AG04449 (cell line): ENCODE results near the gene FAM20C.

Source experiments
- CTCF ChIA-PET: fragments of 350-600 bp; formaldehyde crosslinking; extraction: SDS; loops from one replicate; lab custom pipeline; 2021; ENCODE audit warnings: antibody characterized with exemption; lab: Yijun Ruan, JAX
- POLR2A ChIA-PET: fragments of 400-600, 350-600 bp; formaldehyde crosslinking; extraction: SDS; loops from one replicate; lab custom pipeline; 2020; ENCODE audit warnings: antibody characterized with exemption, inconsistent platforms; lab: Yijun Ruan, JAX
- DNase-seq: peaks from one replicate; pipeline ENCODE4 v3.0.0-alpha.2; 2010; ENCODE audit warnings: low read depth, low spot score
- H3K4me3 ChIP-seq: 2 replicates; pipeline ENCODE4 v1.5.1; 2011; ENCODE audit warnings: low read depth, mild to moderate bottlenecking, control low read depth, low read length
- CTCF ChIP-seq: IDR thresholded peaks from one replicate; pipeline ENCODE4 v1.5.1; 2011; ENCODE audit warnings: mild to moderate bottlenecking, moderate library complexity, low read length, control low read depth, inconsistent platforms; ENCODE audit not compliant: insufficient read depth; ENCODE audit errors: missing control alignments

Gene FAM20C

GRCh38 chr7:269721-270120, 77.3 kb downstream of the FAM20C start:
- CTCF ChIA-PET: interaction anchor here (1.4 kb wide), 1 partner anchor 52 kb away, joined by 5 read pairs; no protein-coding TSS in a partner anchor

DNA sequence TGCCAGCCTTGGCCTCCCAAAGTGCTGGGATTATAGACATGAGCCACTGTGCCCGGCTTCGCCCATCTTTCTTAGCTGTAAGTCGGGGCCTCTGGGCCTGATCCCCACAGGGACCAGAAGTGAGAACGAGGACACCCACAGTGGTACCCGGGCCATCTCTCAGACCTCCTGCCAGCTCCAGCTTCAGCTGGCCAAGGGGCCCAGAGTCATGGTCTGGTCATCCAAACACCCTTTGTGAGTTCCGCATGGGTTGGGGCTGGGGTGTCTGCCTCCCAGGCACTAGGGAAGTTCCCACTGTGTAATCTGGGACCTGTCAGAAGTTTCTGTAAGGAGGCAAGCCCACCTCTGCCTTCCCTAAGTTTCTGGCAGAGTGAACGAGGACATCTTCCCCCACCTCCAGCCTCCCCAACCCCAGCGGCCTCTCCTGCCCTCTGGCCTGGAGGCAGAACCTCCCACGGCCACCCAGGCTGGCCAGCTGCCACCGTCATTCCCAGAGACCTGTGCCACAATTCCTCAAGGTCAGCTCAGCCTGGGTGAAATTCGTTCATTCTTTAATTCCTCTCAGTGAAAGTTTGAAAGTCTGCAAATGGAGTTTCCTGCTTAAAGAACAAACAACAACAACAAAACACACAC, 78.1 kb downstream of the FAM20C start:
- DNase-seq: no peak
- no peak for TF ChIP-seq CTCF
- POLR2A ChIA-PET: no interaction called here
- no peak overlapping the region for H3K4me3 ChIP-seq
- CTCF ChIA-PET: interaction anchor here (1.4 to 1.5 kb wide), 2 partner anchors 51 to 205 kb away, joined by 3 to 5 read pairs; no protein-coding TSS in a partner anchor

More at GRCh38 chr7:269721-270120, 77.3 kb downstream of the FAM20C start:
- POLR2A ChIA-PET: no interaction called here
- TF ChIP-seq CTCF: no peak
- no peak overlapping the region for H3K4me3 ChIP-seq
- no peak for DNase-seq

GRCh38 chr7:271266-272107, 79.1 kb downstream of the FAM20C start:
- CTCF ChIA-PET: interaction anchor here (1.5 kb wide), 1 partner anchor 206 kb away, joined by 3 read pairs; no protein-coding TSS in a partner anchor
- H3K4me3 ChIP-seq: no peak overlapping the region
- DNase-seq: peak; percentile 7
- TF ChIP-seq CTCF: no peak
- POLR2A ChIA-PET: no interaction called here

GRCh38 chr7:272108-272615, 79.8 kb downstream of the FAM20C start:
- TF ChIP-seq CTCF: no peak
- ChIA-PET CTCF (interaction anchor here (1.5 kb wide), 1 partner anchor 207 kb away, joined by 3 read pairs; no protein-coding TSS in a partner anchor), POLR2A (no interaction called here)
- no peak for DNase-seq
- H3K4me3 ChIP-seq: no peak overlapping the region

DNA sequence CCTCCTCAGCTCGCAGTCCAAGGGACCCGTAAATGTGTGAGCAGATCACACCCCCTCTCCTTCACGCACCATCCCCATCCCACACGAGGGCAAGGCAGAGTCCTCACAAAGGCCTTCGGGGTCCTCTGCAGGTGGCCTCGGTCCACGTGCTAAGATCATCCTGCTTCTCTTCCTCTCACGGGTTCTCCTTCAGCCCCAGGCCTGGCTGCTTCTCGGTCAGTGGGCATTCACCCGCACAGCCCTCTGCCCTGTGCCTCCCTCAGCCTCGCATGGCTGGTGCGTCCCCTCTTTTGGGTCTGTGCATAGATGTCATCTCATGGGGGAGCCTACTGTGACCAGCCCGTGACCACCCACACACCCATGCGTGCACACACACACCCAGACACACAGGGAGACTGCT, 80.3 kb downstream of the FAM20C start:
- no peak overlapping the region for H3K4me3 ChIP-seq
- ChIA-PET POLR2A (no interaction called here), CTCF (no interaction called here)
- TF ChIP-seq CTCF: no peak
- no peak for DNase-seq

GRCh38 chr7:273327-273726, 81.0 kb downstream of the FAM20C start:
- DNase-seq: no peak
- no peak for TF ChIP-seq CTCF
- ChIA-PET CTCF (no interaction called here), POLR2A (no interaction called here)
- no peak overlapping the region for H3K4me3 ChIP-seq
